IMR-90 (cell line): ENCODE measurements around the gene PLA2G1B.

Experiments
- CEBPB ChIP-seq: IDR thresholded peaks from 2 replicates; pipeline ENCODE4 v1.6.1; 2012; ENCODE audit warnings: low read depth, low read length, improper control_type of control experiment
- CTCF ChIP-seq: conservative IDR thresholded peaks from 2 replicates; pipeline ENCODE4 v1.5.1; 2012; ENCODE audit warnings: mild to moderate bottlenecking, low read depth, low read length, improper control_type of control experiment
- MXI1 ChIP-seq: IDR thresholded peaks from 2 replicates; pipeline ENCODE4 v1.6.1; 2012; ENCODE audit warnings: low read depth, mild to moderate bottlenecking, low read length, moderate library complexity, borderline replicate concordance
- POLR2A ChIP-seq: IDR thresholded peaks from 2 replicates; pipeline ENCODE4 v1.6.1; 2012; ENCODE audit warnings: mild to moderate bottlenecking, low read depth, low read length
- RAD21 ChIP-seq: IDR thresholded peaks from 2 replicates; pipeline ENCODE4 v1.6.1; 2012; ENCODE audit warnings: low read length, improper control_type of control experiment
- RCOR1 ChIP-seq: IDR thresholded peaks from 2 replicates; pipeline ENCODE4 v1.6.1; 2012; ENCODE audit warnings: mild to moderate bottlenecking, low read length, improper control_type of control experiment; ENCODE audit not compliant: insufficient replicate concordance

- TF ChIP-seq CTCF = no peak
- no peak for TF ChIP-seq RCOR1
- TF ChIP-seq POLR2A = no peak
- no peak for TF ChIP-seq MXI1
- no peak for TF ChIP-seq CEBPB
- no peak for TF ChIP-seq RAD21
These were observed 16.1 kb upstream of the PLA2G1B start for GRCh38 chr12:120343692-120344091.
